Measurements from ENCODE around the gene RPL18A.
"Not testable (repeated sequence)": the region's sequence is repeated elsewhere in the genome, so short reads cannot be mapped to it uniquely, and the experiment has no call there.

Gene RPL18A

DNA sequence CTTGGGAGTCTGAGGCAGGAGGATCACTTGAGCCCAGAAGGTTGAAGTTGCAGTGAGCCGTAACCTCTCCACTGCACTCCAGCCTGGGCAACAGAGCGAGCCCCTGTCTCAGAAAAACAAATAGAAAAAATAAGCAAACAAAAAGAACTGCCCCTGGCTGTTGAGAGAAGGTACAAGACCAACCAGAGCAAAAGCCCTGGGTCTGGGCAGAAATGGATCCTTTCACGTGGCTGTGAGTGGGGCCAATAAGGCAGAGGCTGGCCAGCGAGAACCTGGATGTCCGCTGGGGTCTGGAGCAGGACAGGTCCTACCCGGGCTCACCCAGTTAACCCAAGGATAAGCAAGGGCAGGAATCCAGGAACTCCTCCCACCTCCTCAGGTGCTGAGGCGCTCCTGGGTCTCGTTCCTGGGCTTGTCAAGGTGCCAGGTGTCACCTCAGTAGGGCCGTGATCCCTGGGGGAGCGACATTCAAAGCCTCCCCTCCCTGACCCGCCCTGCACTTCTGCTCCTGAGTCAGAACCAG, 7.3 kb downstream of the RPL18A start:
- no peak for DNase-seq (ENCODE audit: low read depth)

DNA sequence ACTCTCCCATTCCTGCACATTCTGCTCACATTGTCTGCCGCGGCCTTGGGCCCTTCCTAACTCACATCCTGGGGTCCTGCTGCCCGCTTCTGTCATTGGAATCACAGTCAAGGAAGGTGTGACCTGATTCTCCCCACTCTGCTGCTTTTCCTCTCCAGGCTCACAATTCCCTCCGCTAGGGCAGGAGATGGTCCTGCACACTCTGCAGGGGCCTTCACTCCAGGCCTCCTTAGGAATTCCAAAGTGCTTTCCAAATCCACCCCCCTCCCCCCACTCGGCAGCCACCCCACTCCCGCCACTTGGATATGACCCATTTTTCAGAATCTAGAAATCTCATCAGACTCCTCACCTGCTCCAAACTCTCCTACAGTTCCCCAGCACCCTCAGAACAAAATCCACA, 9.0 kb downstream of the RPL18A start:
- no peak for DNase-seq (ENCODE audit: low read depth)

DNA sequence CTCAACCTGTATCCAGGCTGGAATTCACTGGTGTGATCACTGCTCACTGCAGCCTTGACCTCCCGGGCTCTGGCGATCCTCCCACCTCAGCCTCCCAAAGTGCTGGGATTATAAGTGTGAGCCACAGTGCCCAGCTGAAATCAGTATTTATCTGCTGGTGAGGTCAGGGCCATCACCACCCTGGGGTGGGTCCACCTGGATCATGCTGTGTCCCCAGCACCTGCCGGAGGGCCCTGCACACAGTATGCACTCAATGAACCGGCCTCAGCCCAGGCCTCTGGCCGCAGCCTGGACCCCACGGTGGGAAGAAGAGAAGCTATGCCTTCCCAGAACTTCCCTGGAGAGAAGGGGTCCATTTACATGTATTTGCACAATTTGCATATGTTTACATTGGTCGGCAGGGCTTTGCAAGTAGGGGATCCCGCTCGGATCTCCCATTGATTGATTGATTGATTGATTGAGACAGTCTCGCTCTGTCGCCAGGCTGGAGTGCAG, 9.5 kb downstream of the RPL18A start:
- no peak for DNase-seq (ENCODE audit: low read depth)

DNA sequence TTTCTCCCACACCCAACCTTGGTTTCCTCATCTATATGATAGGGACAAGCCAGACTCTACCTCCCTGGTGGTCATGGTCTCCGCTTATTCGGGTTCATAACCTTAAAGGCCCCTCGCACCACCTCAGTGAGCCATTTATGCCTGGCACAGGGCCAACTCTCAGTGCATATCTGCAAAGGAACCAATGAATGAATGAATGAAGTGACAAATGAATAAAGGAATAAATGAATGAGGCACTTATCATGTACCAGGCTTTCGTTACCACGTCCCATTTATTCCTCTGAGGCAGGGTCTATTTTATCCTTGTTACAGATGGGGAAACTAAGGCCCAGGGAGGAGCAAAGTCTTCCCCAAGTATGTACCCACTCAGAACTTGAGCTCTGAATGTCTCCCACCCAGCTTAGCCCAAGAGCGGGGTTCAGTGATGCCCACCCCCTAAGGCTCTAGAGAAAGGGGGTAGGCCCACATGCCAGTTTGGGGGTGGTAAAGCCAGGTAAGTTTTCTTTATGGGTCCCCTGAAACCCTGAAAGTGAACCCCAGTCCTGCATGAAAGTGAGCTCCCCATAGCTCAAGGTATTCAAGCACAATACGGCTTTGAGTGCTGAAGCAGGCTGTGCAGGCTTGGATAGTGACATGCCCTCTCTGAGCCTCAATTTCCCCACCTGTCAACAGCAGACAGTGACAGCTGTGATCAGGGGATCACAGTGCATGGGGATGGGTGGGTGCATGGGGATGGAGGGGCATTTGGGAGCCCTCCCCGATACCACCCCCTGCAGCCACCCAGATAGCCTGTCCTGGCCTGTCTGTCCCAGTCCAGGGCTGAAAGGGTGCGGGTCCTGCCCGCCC, 11.5 kb downstream of the RPL18A start:
- DNase-seq (ENCODE audit: low read depth) = no peak

DNA sequence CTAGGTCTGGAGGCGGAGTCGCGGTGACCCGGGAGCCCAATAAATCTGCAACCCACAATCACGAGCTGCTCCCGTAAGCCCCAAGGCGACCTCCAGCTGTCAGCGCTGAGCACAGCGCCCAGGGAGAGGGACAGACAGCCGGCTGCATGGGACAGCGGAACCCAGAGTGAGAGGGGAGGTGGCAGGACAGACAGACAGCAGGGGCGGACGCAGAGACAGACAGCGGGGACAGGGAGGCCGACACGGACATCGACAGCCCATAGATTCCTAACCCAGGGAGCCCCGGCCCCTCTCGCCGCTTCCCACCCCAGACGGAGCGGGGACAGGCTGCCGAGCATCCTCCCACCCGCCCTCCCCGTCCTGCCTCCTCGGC, 12.2 kb downstream of the RPL18A start, which contains the start of gene SLC5A5:
Gene SLC5A5, plus strand, starts transcription at position 68 of the 373 bp plus-strand sequence. CDS start 375 bp downstream, outside the sequence.
- no peak for DNase-seq (ENCODE audit: low read depth)

DNA sequence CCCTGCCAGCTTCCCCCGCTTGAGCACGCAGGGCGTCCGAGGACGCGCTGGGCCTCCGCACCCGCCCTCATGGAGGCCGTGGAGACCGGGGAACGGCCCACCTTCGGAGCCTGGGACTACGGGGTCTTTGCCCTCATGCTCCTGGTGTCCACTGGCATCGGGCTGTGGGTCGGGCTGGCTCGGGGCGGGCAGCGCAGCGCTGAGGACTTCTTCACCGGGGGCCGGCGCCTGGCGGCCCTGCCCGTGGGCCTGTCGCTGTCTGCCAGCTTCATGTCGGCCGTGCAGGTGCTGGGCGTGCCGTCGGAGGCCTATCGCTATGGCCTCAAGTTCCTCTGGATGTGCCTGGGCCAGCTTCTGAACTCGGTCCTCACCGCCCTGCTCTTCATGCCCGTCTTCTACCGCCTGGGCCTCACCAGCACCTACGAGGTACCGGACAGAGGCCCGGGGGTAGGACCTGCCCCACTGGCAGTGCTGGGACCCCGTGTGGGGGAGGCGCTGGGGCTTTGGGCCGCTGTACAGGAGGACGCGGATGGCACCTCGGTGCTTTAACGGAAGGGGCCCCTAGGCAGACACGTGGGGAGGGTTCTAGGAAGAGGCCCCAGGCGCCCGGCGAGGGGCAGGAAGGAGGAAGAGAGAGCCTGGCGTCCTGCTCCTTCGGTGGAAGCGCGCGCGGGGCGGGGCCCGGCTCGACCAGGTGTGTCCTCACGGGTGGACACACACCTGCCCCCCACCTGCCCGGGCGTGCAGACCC, 12.7 kb downstream of the RPL18A start:
- no peak for DNase-seq (ENCODE audit: low read depth)

DNA sequence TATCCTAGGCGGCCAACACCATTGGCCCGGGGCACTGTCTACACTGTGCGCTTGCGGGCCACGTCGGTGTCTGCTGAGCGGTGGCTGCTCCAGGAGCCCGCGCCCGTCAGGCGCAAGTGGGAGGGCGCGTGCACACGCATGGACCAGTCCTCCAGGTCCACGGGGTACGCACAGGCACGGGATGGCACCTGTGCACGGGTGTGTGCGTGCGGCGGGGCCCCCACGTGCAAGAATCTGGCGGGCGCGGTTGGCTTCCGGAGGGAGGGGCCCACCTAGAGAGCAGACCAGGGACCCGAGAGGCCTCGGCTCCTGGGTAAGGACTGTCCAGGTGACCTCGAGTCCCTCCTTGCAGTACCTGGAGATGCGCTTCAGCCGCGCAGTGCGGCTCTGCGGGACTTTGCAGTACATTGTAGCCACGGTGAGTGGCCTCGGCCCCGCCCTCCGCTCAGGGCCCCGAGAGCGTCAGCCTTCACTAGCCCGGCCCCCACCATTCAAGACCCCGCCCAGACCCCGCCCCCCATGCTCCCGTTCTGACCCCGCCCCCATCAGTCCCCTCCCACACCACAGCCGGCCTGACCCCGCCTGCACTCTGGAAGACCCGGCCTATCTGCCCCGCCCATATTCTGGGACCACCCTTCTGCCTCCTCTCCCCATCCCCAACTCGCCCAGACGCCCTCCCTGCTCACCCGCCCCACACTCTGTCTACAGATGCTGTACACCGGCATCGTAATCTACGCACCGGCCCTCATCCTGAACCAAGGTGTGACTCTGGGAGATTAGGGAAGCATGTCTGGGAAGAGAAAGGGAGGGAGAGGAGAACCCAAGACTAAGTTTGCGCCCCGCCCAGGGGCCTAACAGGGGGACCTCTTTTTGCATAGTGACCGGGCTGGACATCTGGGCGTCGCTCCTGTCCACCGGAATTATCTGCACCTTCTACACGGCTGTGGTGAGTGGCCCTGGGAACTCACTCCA, 14.4 kb downstream of the RPL18A start:
- DNase-seq (ENCODE audit: low read depth) = no peak

DNA sequence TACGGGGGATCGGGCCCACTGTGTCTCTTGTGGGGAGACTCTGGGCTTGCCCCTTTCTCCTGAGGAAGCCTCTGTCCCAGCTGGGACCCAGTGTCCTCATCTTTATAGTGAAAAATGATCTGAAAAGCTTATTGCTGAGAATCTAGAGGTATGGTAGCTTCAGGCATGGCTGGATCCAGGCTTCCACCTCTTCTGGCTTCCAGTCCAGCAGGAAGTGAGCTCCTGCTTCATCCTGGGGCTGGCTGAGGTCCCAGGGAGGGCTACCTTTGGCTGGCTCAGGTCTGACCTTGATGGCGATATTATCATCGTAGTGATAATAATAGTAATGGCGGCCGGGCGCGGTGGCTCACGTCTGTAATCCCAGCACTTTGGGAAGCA, 15.0 kb downstream of the RPL18A start:
- no peak for DNase-seq (ENCODE audit: low read depth)

DNA sequence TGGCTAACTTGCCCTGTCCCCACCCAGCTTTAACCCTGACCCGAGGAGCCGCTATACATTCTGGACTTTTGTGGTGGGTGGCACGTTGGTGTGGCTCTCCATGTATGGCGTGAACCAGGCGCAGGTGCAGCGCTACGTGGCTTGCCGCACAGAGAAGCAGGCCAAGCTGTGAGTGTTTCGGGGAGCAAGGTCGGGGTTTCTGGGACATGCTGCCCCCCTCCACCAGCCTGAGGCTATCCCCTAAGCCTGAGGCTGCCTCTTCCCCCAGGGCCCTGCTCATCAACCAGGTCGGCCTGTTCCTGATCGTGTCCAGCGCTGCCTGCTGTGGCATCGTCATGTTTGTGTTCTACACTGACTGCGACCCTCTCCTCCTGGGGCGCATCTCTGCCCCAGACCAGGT, 18.0 kb downstream of the RPL18A start:
- no peak for DNase-seq (ENCODE audit: low read depth)

DNA sequence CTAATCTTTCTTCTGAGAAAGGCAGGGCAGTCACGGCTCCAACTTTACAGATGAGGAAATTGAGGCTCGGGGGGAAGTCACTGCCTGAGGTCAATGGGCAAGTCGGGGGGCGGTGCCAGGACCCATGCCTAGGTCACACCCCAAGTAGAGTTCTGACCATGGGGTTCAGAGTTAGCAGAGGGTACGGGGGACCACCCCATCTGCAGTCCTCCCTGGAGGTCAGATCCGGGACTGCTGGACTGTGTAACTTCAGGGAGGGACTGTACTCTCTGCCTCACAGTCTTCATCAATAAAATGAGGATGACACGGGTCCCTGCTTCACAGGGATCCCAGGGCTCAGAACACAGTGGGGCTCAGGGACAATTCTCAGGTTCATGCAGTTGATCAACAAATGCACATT, 19.8 kb downstream of the RPL18A start:
- no peak for DNase-seq (ENCODE audit: low read depth)

DNA sequence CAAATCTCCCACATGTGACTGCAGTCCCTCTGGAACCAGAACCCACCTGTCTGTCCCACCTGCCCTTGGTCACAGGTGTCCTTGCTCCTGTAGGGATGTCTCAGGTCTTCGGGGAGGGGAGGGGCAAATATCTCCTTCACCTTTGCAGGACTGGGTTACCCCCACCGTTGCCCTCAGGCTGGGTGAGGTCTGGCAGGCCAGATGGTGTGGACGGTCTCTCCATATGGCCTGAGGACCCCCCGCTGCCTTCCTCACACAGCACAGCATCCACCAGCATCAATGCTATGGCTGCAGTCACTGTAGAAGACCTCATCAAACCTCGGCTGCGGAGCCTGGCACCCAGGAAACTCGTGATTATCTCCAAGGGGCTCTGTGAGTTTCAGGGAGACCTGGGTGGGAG, 22.0 kb downstream of the RPL18A start:
- DNase-seq (ENCODE audit: low read depth) = no peak

DNA sequence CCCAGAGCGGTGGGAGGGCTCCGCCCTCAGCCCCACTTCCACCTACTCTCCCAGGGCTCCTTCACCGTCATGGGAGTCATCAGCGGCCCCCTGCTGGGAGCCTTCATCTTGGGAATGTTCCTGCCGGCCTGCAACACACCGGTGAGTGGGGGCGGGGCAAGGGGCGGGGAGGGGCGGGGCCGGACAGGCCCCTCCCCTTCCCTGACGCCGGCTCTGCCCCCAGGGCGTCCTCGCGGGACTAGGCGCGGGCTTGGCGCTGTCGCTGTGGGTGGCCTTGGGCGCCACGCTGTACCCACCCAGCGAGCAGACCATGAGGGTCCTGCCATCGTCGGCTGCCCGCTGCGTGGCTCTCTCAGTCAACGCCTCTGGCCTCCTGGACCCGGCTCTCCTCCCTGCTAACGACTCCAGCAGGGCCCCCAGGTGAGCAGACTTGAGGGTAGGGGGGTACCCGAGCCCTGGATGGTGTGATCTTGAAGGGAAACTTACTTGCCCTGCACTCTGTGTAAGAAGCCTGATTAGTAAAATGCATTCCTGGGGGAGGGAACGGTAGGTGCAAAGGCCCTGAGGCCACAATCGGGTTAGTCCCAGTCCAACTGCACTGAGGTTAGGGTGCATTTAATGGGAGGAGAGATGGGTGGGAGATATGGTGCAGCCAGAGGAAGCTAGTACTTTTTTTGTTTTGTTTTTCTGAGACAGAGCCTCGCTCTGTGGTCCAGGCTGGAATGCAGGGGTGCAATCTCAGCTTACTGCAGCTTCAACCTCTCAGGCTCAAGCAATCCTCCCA, 24.1 kb downstream of the RPL18A start:
- DNase-seq (ENCODE audit: low read depth) = no peak

DNA sequence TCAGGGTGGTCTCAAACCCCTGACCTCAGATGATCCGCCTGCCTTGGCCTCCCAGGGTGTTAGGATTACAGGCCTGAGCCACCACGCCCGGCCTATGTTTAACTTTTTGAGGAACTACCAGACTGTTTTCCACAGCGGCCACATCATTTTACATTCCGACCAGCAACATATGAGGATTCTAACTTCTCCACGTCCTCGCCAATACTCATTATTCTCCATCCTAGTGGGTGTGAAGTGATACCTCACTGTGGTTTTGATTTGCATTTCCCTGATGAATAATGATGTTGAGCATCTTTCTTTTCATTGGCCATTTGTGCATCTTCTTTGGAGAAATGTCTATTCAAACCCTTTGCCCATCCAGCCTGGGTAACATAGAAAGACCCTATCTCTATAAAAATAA, 26.8 kb downstream of the RPL18A start:
- no peak for DNase-seq (ENCODE audit: low read depth)

DNA sequence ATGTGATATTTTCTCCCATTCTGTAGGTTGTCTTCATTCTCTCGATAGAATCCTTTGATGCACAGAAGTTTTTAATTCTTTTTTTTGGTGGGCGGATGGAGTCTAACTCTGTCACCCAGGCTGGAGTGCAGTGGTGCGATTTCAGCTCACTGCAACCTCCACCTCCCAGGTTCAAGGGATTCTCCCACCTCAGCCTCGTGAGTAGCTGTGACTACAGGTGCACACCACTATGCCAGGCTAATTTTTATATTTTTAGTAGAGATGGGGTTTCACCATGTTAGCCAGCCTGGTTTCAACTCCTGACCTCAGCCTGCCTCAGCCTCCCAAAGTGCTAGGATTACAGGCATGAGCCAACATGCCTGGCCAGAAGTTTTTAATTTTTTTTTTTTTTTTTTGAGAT, 27.5 kb downstream of the RPL18A start:
- DNase-seq (ENCODE audit: low read depth) = not testable (repeated sequence)

DNA sequence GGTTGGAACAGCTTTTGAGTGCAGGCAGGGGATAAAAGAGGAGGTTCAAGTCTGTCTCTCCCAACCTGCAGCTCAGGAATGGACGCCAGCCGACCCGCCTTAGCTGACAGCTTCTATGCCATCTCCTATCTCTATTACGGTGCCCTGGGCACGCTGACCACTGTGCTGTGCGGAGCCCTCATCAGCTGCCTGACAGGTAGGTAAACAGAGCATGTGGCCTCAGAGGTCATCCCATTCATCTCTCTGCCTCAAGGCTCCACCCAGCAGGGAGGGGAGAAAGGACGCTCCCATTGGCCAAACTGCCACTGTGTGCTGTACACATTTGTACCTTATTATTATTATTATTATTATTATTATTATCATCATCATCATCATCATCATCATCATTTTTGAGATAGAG, 28.6 kb downstream of the RPL18A start:
- no peak for DNase-seq (ENCODE audit: low read depth)

DNA sequence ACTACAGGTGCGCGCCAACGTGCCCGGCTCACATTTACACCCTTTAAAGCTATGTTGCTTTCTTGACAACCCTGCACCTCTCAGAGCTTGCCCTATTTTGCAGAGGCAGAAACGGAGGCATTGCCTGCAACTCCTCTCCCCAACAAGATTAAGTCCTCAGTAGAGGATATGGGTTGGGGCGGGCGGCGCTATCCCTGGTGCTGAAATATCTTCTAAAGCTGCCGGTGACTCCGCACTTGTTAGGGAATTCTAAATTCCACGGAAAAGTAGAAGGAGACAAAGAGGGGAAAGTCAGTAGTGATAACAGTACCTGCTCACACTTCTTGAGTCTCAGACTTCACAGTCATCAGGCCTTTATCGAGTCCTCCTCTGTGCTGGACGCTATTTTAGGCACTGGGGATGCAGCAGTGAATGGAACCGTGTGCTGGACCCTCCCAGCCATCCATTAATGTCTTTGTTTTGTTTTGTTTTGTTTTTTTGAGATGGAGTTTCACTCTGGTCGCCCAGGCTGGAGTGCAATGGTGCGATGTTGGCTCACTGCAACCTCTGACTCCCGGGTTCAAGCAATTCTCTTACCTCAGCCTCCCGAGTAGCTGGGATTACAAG, 30.0 kb downstream of the RPL18A start:
- no peak for DNase-seq (ENCODE audit: low read depth)

DNA sequence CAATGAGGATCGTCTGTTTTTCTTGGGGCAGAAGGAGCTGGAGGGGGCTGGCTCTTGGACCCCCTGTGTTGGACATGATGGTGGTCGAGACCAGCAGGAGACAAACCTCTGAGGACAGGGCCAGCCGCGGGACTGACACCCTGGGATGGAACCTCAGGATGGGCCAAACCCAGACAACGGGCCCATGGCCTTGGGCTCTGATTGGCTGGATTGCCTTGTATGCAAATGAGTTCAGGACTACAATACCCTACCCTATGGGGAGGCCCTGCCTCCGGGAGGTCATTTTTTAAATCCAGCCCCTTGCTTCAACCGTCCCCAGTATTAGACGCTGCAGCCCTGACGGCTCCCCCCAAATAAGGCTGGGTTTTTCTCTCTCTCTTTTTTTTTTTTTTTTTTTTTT, 34.1 kb downstream of the RPL18A start:
- DNase-seq (ENCODE audit: low read depth) = no peak

DNA sequence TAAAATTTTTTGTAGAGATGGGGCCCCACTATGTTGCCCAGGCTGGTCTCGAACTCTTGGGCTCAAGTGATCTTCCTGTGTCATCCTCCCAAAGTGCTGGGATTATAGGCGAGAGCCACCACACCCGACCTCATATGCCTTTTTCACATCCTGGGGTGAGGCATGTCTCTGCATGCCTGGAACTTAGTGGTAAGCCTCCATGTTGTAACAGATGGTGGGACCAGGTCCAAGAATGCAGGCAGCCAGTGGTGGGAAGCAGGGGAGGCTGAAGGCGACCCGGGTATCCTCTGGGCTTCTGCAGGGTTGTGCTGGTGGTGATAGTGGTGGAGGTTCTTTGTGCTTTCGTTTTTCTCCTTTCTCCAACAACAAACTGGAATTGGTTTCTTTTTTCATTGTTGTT, 43.0 kb downstream of the RPL18A start:
- DNase-seq (ENCODE audit: low read depth) = peak; percentile 20

DNA sequence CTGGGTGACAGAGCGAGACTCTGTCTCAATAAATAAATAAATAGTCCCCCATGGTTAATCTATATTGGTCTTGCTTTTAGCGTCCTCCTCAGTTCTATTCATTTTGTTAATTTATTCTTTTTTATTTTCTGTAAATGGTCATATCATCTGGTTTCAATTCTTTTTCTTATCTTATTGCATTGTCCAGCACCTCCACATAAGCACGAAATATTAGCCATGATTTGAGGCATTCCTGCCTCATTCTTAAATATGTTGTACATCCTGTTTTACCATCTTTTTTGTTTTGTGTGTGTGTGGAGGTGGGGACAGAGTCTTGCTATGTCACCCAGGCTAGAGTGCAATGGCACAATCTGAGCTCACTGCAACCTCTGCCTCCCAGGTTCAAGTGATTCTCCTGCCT, 48.5 kb downstream of the RPL18A start:
- DNase-seq (ENCODE audit: low read depth) = no peak

DNA sequence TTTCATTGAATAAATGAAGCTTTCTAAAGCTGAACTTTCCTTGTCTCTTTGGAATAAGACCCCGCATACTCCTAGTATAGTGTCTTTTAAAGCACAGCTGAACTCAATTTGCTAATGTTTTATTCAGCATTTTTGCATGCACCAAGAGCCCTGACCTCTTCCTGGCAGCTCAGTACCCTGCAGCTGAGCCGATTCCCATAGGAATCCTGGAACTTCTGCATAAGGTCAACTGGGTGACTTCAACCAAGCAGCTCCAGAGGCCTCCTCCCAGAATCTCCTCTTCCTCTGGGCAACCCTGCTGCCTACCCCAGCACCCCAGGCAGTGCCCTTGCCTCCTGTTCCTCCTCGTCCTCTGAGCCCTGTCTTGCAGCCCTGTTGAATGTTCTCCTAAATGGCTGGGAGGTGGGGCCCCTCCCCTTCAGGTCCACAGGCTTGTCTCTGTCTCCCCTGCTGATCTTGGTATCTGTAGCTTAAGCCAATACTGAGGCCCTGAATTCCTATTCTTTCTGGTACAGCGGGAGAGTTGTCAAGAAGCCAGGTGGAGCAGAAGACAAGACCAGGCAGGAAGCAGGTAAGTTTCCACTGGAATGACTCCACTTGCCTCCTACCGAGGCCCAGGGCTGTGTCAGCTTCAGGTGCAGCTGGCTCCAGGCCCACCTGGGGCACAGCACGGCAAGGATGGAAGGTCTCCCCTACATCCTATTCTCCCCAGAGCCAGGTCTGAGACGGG, 49.5 kb downstream of the RPL18A start:
- DNase-seq (ENCODE audit: low read depth) = no peak
